Ishikawa (cell line): Measurements from ENCODE around the gene CCDC60.

Experiments used
- EP300 ChIP-seq: IDR thresholded peaks from 2 replicates; pipeline ENCODE4 v1.6.1; 2012; ENCODE audit warnings: borderline replicate concordance
- RAD21 ChIP-seq: IDR thresholded peaks from 2 replicates; pipeline ENCODE4 v1.6.1; 2012; ENCODE audit warnings: low read depth
- ZBTB7A ChIP-seq: IDR thresholded peaks from 2 replicates; pipeline ENCODE4 v1.6.1; 2012; ENCODE audit warnings: low read depth
- TF ChIP-seq, protein P1 (sequence below): IDR thresholded peaks from 2 replicates; pipeline ENCODE4 v1.6.1; 2012

DNA sequence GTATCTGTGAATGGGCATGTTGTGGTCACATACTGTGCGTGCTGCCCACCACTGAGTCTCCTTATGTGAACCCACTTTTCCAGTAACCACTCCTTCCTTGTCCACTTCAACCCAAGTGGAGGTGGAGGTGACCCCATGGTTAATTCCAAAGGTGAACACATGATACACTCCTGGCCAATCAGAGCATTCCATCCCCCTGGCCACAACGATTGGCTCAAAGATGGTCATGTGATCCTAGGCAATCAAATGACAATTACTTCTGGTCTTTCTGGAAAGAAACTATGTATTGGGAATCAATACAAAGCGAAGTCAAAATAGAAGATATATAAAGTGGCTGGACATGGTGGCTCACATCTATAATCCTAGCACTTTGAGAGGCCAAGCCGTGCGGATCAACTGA is 20.2 kb upstream of the CCDC60 start:
- no peak for TF ChIP-seq EP300
- TF ChIP-seq, protein P1, sequence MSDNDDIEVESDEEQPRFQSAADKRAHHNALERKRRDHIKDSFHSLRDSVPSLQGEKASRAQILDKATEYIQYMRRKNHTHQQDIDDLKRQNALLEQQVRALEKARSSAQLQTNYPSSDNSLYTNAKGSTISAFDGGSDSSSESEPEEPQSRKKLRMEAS, result no peak
- no peak for TF ChIP-seq RAD21
- no peak for TF ChIP-seq ZBTB7A
